ENCODE data around the gene ECSIT.

The ECSIT gene

DNA sequence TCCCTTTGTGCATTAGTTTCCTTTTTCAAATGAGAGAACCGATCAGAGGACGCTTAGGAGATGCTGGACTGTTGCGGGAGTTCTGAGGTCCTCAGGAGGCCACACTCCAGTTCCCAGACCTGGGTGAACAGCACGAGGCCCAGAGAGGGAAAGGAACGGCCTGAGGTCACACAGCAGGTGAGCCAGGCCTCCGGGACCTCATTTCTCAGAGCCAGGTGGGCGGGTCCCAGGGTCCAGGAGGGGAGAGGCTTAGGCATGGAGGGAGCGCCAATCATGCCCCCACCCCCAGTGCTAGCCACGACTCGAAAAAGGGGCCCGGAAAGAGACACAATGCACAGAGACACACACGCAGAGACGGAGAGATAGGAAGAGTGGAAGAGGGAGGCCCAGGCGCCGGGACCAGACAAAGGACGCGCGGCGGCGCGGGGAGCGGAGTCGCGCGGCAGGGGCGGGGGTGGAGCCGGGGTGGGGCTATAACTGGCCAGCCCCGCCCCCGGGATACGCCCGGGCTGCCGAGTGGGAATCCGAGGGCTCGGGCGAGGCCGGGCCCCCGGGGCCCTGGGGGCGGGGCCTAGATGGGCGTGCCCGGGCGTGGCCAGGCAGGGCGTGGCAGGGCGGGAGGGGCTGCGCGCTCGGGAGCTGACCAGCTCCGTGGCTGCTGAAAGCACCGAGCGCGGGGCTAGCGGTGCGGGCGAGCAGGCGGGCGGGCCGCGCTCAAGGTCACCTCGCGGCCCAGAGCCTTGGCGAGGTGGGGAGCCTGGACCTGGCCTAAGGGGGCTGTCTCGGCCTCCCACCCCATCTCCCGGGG, 49.6 kb downstream of the ECSIT start:
- TF ChIP-seq GATA2 (IDR thresholded peaks at IDR 0.05; ENCODE audit: low read depth, low read length) (no peak), GATA3 (IDR thresholded peaks at IDR 0.05; ENCODE audit: low read depth, low read length) (no peak)

DNA sequence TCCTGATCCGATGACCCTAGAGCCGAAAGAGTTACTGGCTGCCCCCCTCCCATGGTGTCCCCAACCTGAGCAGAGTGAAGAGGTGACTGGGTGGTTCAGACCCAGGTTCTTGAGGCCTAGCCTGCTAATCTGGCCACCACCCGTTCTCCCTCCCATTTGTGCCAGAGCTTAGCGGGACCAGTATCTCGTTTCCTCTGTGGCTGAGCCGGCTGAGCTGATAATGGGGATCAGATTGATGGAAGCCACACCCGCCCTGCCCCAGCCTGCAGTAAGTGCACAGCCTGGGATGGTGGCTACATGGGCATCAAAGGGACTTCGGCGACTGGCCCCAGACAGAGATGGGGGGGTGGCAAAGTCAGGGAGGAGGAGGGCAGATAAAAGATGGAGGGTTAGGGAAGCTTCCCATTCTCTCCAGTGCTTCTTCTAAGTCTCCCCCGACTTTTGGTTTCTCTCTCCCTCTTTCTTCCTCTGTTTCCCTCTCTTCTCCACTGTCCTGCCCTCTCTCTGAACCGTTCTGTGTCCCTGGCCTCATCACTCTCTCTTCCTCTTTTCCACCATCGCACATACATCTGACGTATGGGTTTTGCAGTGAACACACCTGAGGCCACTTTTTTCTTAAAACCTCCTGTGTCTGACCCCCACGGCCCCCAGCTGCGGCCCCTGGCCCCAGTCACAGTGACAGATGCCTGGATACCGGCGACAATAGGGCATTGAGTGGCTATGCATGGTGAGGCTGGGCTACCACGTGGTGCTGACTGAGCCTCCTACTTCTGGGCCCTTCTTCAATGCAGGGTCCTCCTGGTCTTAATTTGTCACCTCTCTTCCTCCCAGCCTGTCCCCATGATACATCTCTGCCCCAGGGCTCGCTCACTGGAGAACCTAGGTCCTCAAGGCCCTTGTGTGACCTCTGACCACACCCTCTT, 50.5 kb downstream of the ECSIT start:
- TF ChIP-seq GATA2 (IDR thresholded peaks at IDR 0.05; ENCODE audit: low read depth, low read length): no peak
- no peak for TF ChIP-seq GATA3 (IDR thresholded peaks at IDR 0.05; ENCODE audit: low read depth, low read length)

DNA sequence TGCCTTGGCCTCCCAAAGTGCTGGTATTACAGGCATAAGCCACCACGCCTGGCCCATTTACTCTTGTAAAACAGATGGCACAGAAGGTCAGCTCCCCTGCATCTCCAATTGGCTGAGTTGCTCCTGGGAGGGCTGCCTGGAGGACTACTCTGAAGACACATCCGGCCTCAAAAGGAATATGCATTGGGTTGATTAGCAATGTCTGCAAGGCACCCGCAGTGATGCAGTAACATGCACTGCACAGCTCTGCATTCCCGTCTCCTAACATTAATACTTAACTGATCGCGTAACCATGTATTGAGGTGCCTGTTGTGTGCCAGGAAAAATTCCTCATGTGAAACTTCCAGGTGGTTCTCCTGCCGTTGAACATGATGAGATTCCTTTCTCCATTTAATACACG, 53.1 kb downstream of the ECSIT start:
- TF ChIP-seq GATA2 (IDR thresholded peaks at IDR 0.05; ENCODE audit: low read depth, low read length) (no peak), GATA3 (IDR thresholded peaks at IDR 0.05; ENCODE audit: low read depth, low read length) (no peak)

DNA sequence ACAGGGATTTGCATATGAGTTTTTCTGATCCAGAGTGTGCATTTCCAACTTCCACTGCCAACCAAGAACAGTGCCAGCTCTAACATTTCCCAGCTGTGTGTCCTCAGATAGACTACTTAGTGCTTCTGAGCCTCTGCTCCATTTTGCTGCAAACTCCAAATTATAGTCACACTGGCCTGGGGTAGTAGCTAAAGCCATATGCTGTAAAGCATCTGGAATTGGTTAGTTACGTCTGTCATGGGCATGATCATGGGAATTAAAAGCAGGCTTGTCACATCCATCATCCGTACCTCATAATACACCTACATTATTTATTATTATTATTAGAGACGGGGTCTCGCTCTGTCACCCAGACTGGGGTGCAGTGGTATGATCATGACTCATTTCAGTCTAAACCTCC, 55.2 kb downstream of the ECSIT start:
- TF ChIP-seq GATA3 (IDR thresholded peaks at IDR 0.05; ENCODE audit: low read depth, low read length) (no peak), GATA2 (IDR thresholded peaks at IDR 0.05; ENCODE audit: low read depth, low read length) (no peak)

DNA sequence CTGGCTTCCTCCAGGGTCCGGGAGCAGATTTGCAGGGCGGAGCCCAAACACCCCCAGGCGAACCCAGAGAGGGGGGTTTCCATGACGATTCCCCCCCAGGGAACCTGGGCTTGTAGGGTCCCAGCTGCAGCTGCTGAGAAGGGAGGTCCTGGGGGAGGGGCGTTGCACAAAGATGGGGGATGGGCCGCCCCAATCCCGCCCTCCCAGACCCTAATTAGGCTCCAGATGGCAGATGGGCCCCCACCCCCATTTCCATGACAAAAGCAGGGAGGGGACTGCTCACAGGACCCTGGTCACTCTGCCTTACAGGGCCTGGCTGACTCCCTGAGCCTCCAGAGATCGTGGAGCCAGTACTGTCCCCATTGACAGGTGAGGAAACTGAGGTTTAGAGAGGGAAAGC, 63.3 kb downstream of the ECSIT start:
- TF ChIP-seq GATA2 (IDR thresholded peaks at IDR 0.05; ENCODE audit: low read depth, low read length) (no peak), GATA3 (IDR thresholded peaks at IDR 0.05; ENCODE audit: low read depth, low read length) (no peak)

DNA sequence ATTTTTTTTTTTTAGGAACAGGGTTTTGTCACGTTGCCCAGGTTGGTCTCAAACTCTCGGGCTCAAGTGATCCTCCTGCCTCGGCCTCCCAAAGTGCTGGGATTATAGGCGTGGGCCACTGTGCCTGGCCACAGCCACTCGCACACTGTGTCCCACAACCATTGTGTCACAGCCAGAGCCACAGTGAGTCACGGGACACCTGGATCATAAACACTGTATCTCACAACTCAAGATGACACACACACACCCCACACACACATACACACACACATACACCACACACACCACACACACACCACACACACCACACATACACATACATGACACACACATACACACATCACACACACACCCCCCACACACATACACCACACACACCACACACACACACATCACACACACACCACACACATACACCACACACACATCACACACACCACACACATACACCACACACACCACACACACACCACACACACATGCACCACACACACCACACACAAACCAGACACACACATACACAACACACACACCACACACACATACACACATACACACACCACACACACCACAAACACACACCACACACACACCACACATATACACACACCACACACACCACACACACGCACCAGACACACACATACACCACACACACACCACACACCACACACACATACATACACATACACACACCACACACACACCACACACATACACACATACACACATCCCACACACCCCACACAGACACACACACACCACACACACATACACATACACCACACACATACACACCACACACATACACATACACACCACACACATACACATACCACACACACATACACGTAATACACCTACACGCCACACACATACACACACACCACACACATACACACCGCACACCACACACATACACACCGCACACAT, 64.3 kb downstream of the ECSIT start:
- TF ChIP-seq GATA3 (IDR thresholded peaks at IDR 0.05; ENCODE audit: low read depth, low read length): no peak
- TF ChIP-seq GATA2 (IDR thresholded peaks at IDR 0.05; ENCODE audit: low read depth, low read length): no peak

DNA sequence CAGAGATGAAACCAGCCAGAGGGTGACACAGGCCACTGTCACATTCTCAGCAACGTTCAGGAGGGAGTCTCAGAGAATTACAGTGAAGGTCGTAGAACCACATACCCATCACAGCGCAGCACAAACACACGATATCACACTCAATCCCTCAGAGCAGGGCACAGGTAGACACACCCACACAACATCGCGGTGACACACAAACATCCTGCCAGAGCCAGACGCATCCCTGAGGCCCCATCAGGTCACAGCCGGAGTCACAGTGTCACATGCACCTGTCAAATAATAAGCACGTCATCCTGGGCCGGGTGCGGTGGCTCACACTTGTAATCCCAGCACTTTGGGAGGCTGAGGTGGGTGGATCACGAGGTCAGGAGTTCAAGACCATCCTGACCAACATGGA, 65.5 kb downstream of the ECSIT start:
- TF ChIP-seq GATA3 (IDR thresholded peaks at IDR 0.05; ENCODE audit: low read depth, low read length) (no peak), GATA2 (IDR thresholded peaks at IDR 0.05; ENCODE audit: low read depth, low read length) (no peak)

DNA sequence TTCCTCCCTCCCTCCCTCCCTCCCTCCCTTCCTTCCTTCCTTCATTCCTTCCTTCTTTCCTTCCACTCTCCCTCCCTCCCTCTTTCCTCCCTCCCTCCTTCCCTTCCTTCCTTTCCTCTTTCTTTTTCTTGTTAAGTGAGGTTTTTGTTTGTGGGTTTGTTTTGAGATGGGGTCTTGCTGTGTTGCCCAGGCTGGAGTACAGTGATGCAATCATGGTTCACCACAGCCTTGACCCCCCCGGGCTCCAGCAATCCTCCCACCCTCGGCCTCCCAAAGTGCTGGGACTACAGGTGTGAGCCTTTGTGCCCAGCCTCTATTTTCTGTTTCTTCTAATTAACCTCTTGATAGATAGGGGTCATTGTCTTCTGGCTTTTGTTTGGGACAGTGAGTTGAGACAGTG, 67.5 kb downstream of the ECSIT start:
- TF ChIP-seq GATA2 (IDR thresholded peaks at IDR 0.05; ENCODE audit: low read depth, low read length) (no peak), GATA3 (IDR thresholded peaks at IDR 0.05; ENCODE audit: low read depth, low read length) (no peak)

DNA sequence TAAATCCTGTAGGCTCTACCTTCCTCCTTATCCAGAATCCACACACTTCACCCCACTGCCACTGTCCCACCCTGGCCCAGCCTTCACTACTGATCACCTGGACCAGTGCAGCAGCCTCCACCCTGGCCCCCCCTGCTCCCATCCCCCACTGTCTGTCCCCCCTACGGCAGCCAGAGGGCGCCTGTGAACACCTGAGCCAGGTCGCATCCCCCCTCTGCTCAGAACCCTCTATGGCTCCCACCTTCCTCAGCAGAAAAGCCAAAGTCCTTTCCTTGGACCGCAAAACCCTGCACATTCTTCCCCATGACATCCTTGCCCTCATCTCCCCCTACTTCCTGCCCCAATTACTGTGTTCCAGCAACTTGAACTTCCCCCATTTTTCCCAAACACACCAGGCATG, 68.7 kb downstream of the ECSIT start:
- TF ChIP-seq GATA2 (IDR thresholded peaks at IDR 0.05; ENCODE audit: low read depth, low read length) (no peak), GATA3 (IDR thresholded peaks at IDR 0.05; ENCODE audit: low read depth, low read length) (no peak)

DNA sequence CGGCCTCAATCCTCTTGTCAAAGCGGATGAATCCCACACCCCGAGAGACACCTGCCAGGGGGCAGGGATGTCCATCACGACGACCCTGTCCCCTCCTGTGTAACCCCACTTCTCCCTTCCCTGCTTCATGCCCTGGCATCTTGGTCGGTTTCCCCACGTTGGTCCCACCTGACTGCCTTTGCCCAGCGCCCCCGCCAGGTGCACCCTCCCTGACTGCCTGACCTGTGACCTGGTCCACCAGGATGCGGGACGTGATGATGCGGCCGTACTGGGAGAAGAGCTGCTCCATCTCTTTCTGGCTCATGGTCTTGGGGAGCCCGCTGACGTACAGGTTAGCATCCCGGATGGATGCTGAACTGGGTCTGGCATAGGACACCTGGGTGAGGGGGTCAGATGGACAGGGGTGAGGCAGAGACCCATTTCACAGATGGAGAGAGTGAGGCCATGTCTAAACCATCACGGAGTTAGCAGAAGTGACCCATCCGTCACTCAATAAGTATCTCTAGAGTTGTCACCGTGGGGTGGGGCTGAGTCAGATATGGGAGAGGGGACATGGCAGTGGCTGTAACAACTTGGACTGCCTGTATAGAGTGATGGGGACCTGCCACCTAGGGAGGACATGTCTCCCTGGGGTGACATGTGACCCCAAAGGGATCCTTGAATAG, 70.6 kb downstream of the ECSIT start:
- TF ChIP-seq GATA2 (IDR thresholded peaks at IDR 0.05; ENCODE audit: low read depth, low read length) (no peak), GATA3 (IDR thresholded peaks at IDR 0.05; ENCODE audit: low read depth, low read length) (no peak)

DNA sequence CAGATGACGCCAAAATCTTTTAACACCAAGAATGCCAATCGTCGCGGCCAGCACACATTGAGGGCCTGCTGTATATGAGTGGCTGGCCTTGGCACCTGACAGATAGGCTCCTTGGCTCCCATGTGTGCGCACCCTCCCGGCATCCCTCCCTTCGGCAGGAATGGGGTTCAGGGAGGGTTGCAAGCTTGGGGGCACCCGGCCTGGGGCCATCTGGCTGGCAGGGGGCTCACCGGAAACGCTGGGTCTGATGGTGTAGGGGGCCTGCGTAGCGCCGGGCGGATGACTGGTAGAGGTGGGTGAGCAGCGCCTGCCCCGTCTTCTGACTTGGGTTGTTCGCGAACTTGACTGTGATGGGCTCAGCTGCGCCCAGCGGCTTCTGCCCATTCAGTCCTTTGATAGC, 71.1 kb downstream of the ECSIT start:
- TF ChIP-seq GATA2 (IDR thresholded peaks at IDR 0.05; ENCODE audit: low read depth, low read length) (no peak), GATA3 (IDR thresholded peaks at IDR 0.05; ENCODE audit: low read depth, low read length) (no peak)

DNA sequence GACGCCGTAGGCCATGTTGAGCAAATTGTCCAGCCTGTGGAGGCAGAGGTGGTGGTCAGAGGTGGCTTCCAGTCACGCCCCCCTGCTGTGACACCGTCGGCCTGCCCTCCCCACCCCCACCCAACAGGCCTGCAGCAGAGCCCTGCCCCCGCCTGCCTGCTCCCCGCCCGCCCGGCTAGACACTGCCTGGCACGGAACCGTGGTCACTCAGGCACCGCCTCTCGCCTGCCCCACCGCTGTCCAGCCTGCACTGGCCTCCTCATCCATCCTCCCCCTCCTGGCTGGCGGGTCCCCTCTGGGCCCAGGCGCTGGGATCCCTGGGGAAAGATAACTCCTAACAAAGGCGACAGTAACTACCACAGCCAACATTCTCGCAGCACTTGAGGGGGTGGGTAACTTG, 71.8 kb downstream of the ECSIT start:
- TF ChIP-seq GATA2 (IDR thresholded peaks at IDR 0.05; ENCODE audit: low read depth, low read length) (no peak), GATA3 (IDR thresholded peaks at IDR 0.05; ENCODE audit: low read depth, low read length) (no peak)

DNA sequence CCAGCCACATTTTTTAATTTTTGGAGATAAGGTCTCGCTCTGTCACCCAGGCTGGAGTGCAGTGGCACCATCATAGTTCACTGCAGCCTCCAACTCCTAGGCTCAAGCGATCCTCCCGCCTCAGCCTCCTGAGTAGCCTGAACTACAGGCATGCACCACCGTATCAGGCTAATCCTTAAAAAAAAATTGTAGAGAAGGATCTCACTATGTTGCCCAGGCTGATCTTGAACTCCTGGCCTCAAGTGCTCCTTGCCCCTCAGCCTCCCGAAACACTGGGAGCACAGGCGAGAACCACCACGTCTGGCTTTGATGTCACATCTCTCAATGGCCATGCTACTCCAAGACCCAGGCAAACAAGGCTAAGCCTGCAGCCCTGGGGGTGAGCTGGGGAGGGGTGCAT, 72.3 kb downstream of the ECSIT start:
- TF ChIP-seq GATA2 (IDR thresholded peaks at IDR 0.05; ENCODE audit: low read depth, low read length) (no peak), GATA3 (IDR thresholded peaks at IDR 0.05; ENCODE audit: low read depth, low read length) (no peak)
